Heart right ventricle (tissue), 16 donors: ENCODE data around the gene PLXDC2. TPM values are rescaled to one million over a fixed set of nuclear protein-coding genes. Genes with fewer than 3 reads are reported as not detected.

Source experiments
- ATAC-seq, 8 donors: fragments of 200-7000 bp; cut with Tn5 transposase; one replicate each; pipeline ENCODE4 v1.9.1; 2020; ENCODE audit warnings: mild to moderate bottlenecking in 8 of 8, moderate library complexity in 8 of 8, moderate number of reproducible peaks in 1 of 8
- DNase-seq, 2 donors: peaks; one replicate each; pipeline ENCODE4 v3.0.0-alpha.2; 2020
- H3K27ac ChIP-seq, 10 donors: fragments of 200-600 bp; sonication (generic) in 2 of 10; one replicate each; pipeline versions ENCODE4 v1.5.0 to v1.8.0; 2020 to 2022; ENCODE audit warnings: mild to moderate bottlenecking in 3 of 10
- H3K27me3 ChIP-seq, 7 donors: fragments of 200-600 bp; one replicate each; pipeline ENCODE4 v1.8.0; 2021 to 2022; ENCODE audit warnings: mild to moderate bottlenecking in 2 of 7
- H3K36me3 ChIP-seq, 9 donors: fragments of 200-600 bp; sonication (generic) in 1 of 9; one replicate each; pipeline versions ENCODE4 v1.5.0 to v1.8.0; 2020 to 2022; ENCODE audit warnings: mild to moderate bottlenecking in 2 of 9
- H3K4me1 ChIP-seq, 9 donors: fragments of 200-600 bp; sonication (generic) in 1 of 9; one replicate each; pipeline versions ENCODE4 v1.5.0 to v1.8.0; 2020 to 2022; ENCODE audit warnings: mild to moderate bottlenecking in 4 of 9
- H3K4me3 ChIP-seq, 10 donors: fragments of 200-600 bp; sonication (generic) in 2 of 10; one replicate each; pipeline versions ENCODE4 v1.5.0 to v1.8.0; 2020 to 2022; ENCODE audit warnings: mild to moderate bottlenecking in 7 of 10, moderate library complexity in 2 of 10
- H3K9me3 ChIP-seq, 11 donors: fragments of 200-600 bp in 10 of 11; sonication (generic) in 2 of 11; one replicate each; pipeline versions ENCODE4 v1.5.0 to v1.8.0; 2013 to 2022; ENCODE audit warnings: mild to moderate bottlenecking in 2 of 11, control low read depth in 1 of 11, moderate library complexity in 1 of 11
- CTCF ChIP-seq, 9 donors: fragments of 200-600 bp; sonication (generic) in 2 of 9; IDR thresholded peaks; one replicate each; pipeline versions ENCODE4 v1.5.0 to v1.8.0; 2021 to 2022; ENCODE audit warnings: antibody characterized with exemption in 9 of 9, mild to moderate bottlenecking in 5 of 9, moderate library complexity in 1 of 9
- WGBS, 2 donors: extraction: QIAGEN DNeasy Blood & Tissue Kit; methylation state at CpG; one replicate each; pipeline ENCODE4 v1.1.7; 2013; ENCODE audit warnings: inconsistent platforms in 1 of 2; 5-methylcytosine and 5-hydroxymethylcytosine counted together
- intact Hi-C, 10 donors: fragments of 100-400 bp; cut with DNase I; formaldehyde crosslinking; loops; one replicate each; pipeline versions ENCODE4 v1.11.1 to v1.14.2; 2022
- polyA plus RNA-seq, 2 donors: library from polyadenylated mRNA; stranded (reverse); fragments of 200-250 nt; gene quantifications; one replicate each; pipeline ENCODE4 v1.2.3, GENCODE V29; 2013
- total RNA-seq, 10 donors: library from RNA; stranded (reverse); fragmentation: NEBNext Ultra II Directional in 3 of 10; extraction: Animal tissue kit (Norgen Biotek cat#: 25700) in 3 of 10; gene quantifications; one replicate each; pipeline versions ENCODE4 v1.2.1 to v1.2.4, GENCODE V29; 2021 to 2023
- donor health status: Arrhythmogenic right ventricular cardiomyopathy.
- donor health status: ischemic (EF 13 %, LVEDD 7.1; RV severe dilation, severe dysfunction).
- donor health status: healthy with polysubstance abuse.
- donor health status: DM: no; HTN: yes; CAD: no.
- donor health status: DM: no; HTN: no; CAD: no.
- donor health status: ischemic (EF 25% LVEDD 6.9; RV normal size, moderate dysfunction).
- donor health status: ischemic (EF 25% LVEDD 5.7; RV mildly dilated, moderate dysfunction).
- donor health status: healthy.
- donor health status: DM: yes; HTN: yes; CAD: no.
- donor health status: Ischemic cardiomyopathy.
- donor health status: ischemic (EF 35%, LVEDD 5.7; RV mildly dilated, moderate dysfunction).
- donor health status: nonischemic (EF 11% LVEDD 7.7; RV severe dilation, severe dysfunction).
- donor health status: DM: yes; HTN: yes; CAD: no.
- donor health status: PGD.
- donor health status: ischemic (EF 29% LVEDD 5.4; RV normal size, mild dysfunction).
- donor health status: nonischemic (EF 23%, LVEDD 6.1; RV moderate dilation, normal function).

Gene PLXDC2
- total and polyA plus RNA-seq, 12 donors, result 4.6 to 26.8 (median 16.9) TPM

DNA sequence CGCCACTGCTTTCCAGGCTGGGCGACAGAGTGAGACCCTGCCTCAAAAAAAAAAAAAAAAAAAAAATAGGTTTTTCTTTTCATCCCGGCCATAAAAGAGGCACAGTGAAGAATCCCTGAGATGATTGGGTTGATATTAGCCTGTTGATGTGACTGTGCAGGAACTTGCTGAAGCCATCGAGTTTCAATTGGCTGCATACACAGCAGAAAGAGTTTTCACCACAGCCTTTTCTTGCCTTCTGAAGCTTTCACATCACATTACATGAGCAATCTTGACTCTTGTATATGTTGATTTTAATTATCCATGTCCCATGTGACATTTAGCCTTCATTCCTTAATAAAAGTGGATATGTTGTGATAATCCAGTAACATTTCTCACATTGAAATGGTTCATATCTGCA lies 14.9 kb upstream of the PLXDC2 start:
- Histone ChIP-seq H3K9me3 (peaks cover 0 to 22% (median 2%) of the 10 kb centered on the region in 11 donors), H3K36me3 (no peaks in the 10 kb centered on the region), H3K27me3 (no peaks in the 10 kb centered on the region), H3K4me3 (no peak overlapping the region), H3K27ac (no peak overlapping the region), H3K4me1 (no peaks in the 10 kb centered on the region)
- intact Hi-C loops, result no loop called here
- TF ChIP-seq CTCF (IDR thresholded peaks at IDR 0.05), result no peak
- WGBS, 2 donors, result 93 to 94% methylated on average over 4 of the region's 4 CpGs
- DNase-seq, result no peak
- ATAC-seq, result no peak

DNA sequence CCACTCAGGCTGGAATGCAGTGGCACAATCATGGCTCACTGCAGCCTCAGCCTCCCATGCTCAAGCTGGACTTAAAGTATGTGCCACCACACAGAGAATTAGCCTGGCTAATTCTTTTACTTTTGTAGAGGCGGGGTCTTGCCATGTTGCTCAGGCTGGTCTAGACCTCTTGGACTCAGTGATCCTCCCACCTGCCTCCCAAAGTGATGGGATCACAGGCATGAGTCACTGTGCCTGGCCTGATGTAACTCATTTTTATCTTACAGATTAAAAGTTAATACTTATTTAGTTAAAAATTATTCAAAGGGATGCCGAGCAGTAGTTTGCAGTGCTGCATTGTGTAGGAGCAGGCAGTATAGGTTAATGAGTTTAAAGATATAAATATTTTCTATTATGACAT lies 12.6 kb upstream of the PLXDC2 start:
- ATAC-seq (no peak), DNase-seq (no peak)
- intact Hi-C loops, result no loop called here
- H3K27me3 ChIP-seq, result no peaks in the 10 kb centered on the region
- peaks cover 0 to 29% (median 2%) of the 10 kb centered on the region in 11 donors for H3K9me3 ChIP-seq
- 89% methylated on average over 2 of the region's 2 CpGs for WGBS, 2 donors
- no peak overlapping the region for H3K4me3 ChIP-seq
- no peak overlapping the region for H3K27ac ChIP-seq
- H3K36me3 ChIP-seq, result no peaks in the 10 kb centered on the region
- TF ChIP-seq CTCF (IDR thresholded peaks at IDR 0.05), result no peak
- H3K4me1 ChIP-seq, result no peaks in the 10 kb centered on the region

- DNase-seq (no peak), ATAC-seq (no peak)
- Histone ChIP-seq H3K36me3 (no peaks in the 10 kb centered on the region), H3K4me3 (no peak overlapping the region), H3K27ac (no peak overlapping the region), H3K9me3 (peaks cover 0 to 30% (median 1%) of the 10 kb centered on the region in 11 donors), H3K4me1 (peaks cover 0 to 17% (median 11%) of the 10 kb centered on the region in 9 donors), H3K27me3 (peaks cover 0 to 7% (median 0%) of the 10 kb centered on the region in 7 donors)
- intact Hi-C loops, result no loop called here
- 93 to 94% methylated on average over 3 of the region's 3 CpGs for WGBS, 2 donors
- no peak for TF ChIP-seq CTCF (IDR thresholded peaks at IDR 0.05)
These were observed 6.8 kb upstream of the PLXDC2 start for GRCh38 chr10:19809481-19809880.

DNA sequence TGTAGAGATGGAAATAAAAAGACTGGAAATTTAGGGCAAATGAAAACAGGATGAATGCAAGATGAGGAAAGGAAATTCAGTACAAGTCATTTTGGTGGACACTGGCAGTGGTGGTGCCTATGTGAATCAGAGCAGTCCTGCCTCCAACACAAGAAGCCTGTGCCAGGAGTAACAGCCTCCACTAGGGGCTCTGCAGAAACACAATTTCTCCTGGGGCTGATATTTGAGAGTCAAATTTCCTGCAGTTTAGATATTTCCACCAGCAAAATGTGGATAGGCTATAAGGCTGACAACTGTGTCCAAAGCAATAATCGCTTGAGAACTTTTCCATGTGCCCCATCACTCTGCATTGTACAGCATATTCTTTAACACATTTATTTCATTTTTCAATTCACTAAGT lies 4.7 kb upstream of the PLXDC2 start:
- Histone ChIP-seq H3K4me3 (no peak overlapping the region), H3K27me3 (peaks cover 0 to 17% (median 0%) of the 10 kb centered on the region in 7 donors), H3K27ac (no peak overlapping the region), H3K4me1 (peaks cover 0 to 27% (median 12%) of the 10 kb centered on the region in 9 donors), H3K9me3 (peaks cover 0 to 11% (median 0%) of the 10 kb centered on the region in 11 donors), H3K36me3 (no peaks in the 10 kb centered on the region)
- ATAC-seq (no peak), DNase-seq (peak in 1 of 2 donors; percentile 41)
- TF ChIP-seq CTCF (IDR thresholded peaks at IDR 0.05), result peak in 8 of 9 donors; percentile 15 to 68 (median 51)
- 53 to 62% methylated on average over 1 of the region's 1 CpG for WGBS, 2 donors
- intact Hi-C loops, result loop anchor here in 7 of 10 donors (5.0 to 10.0 kb wide), 9 partner anchors 123 to 966 kb away; no protein-coding TSS in a partner anchor
